Neural cell (in vitro differentiated cells): Measurements from ENCODE around the gene CHST11. TPM values are rescaled to one million over a fixed set of nuclear protein-coding genes. Genes with fewer than 3 reads are reported as not detected.
A peak's percentile ranks its signal among the peaks of the same experiment; 100 is the strongest.

Experiments used
- H2AFZ ChIP-seq: fragments of 200-600, 300-800 bp; sonication (generic), shearing (Covaris generic); 2 replicates; pipeline ENCODE4 v1.6.0; 2014; ENCODE audit warnings: low read depth, mild to moderate bottlenecking, antibody characterized with exemption, low read length, moderate library complexity
- H3F3A ChIP-seq: fragments of 200-600 bp; shearing (Covaris generic); 2 replicates; pipeline ENCODE4 v1.6.1; 2016; ENCODE audit warnings: mild to moderate bottlenecking, moderate library complexity, mixed read lengths, antibody characterized with exemption, low read length; ENCODE audit not compliant: insufficient read depth, poor library complexity, severe bottlenecking
- H3K27ac ChIP-seq: fragments of 200-600, 300-800 bp; sonication (generic), shearing (Covaris generic); 2 replicates; pipeline ENCODE4 v1.5.1; 2014; ENCODE audit warnings: mild to moderate bottlenecking, low read length, moderate library complexity
- H3K27me3 ChIP-seq: fragments of 300-800, 200-600 bp; sonication (generic), shearing (Covaris generic); 2 replicates; pipeline ENCODE4 v1.6.0; 2014; ENCODE audit warnings: mild to moderate bottlenecking, low read depth, low read length, moderate library complexity; ENCODE audit not compliant: insufficient read depth
- H3K36me3 ChIP-seq: fragments of 300-800, 200-600 bp; sonication (generic), shearing (Covaris generic); 2 replicates; pipeline ENCODE4 v1.5.1; 2014; ENCODE audit warnings: mild to moderate bottlenecking, antibody characterized with exemption, low read length, moderate library complexity; ENCODE audit not compliant: insufficient read depth
- H3K4me2 ChIP-seq: fragments of 300-800, 200-600 bp; sonication (generic), shearing (Covaris generic); 2 replicates; pipeline ENCODE4 v1.6.0; 2014; ENCODE audit warnings: mild to moderate bottlenecking, low read length
- H3K4me3 ChIP-seq: fragments of 300-800, 200-600 bp; sonication (generic), shearing (Covaris generic); 2 replicates; pipeline ENCODE4 v1.5.1; 2014; ENCODE audit warnings: mild to moderate bottlenecking, low read length, moderate library complexity
- H3K79me2 ChIP-seq: fragments of 200-600 bp; shearing (Covaris generic); replicated peaks from 2 replicates; pipeline ENCODE4 v1.6.0; 2014; ENCODE audit warnings: mild to moderate bottlenecking, low read length, moderate library complexity; ENCODE audit not compliant: insufficient read depth
- H3K9ac ChIP-seq: fragments of 300-800, 200-600 bp; sonication (generic), shearing (Covaris generic); 2 replicates; pipeline ENCODE4 v1.6.1; 2016; ENCODE audit warnings: mild to moderate bottlenecking, low read length, mixed read lengths
- H3K9me2 ChIP-seq: fragments of 200-600 bp; shearing (Covaris generic); 2 replicates; pipeline ENCODE4 v1.6.1; 2016; ENCODE audit warnings: mild to moderate bottlenecking, low read length, mixed read lengths; ENCODE audit not compliant: insufficient read depth
- H3K9me3 ChIP-seq: fragments of 200-600, 300-800 bp; sonication (generic), shearing (Covaris generic); 2 replicates; pipeline ENCODE4 v1.6.1; 2016; ENCODE audit warnings: mild to moderate bottlenecking, mixed run types, low read length, moderate library complexity, mixed read lengths
- H4K20me1 ChIP-seq: fragments of 200-600 bp; shearing (Covaris generic); 2 replicates; pipeline ENCODE4 v1.6.1; 2016; ENCODE audit warnings: mild to moderate bottlenecking, mixed run types; ENCODE audit not compliant: insufficient read depth
- CTCF ChIP-seq: fragments of 450-650 bp; IDR thresholded peaks from 2 replicates; pipeline ENCODE4 v1.5.1; 2014; ENCODE audit warnings: antibody characterized with exemption, mild to moderate bottlenecking, moderate library complexity; ENCODE audit not compliant: poor library complexity, severe bottlenecking
- EP300 ChIP-seq: fragments of 450-650 bp; conservative IDR thresholded peaks from 2 replicates; pipeline ENCODE4 v1.6.1; 2014; ENCODE audit warnings: antibody characterized with exemption, mild to moderate bottlenecking, moderate library complexity; ENCODE audit not compliant: poor library complexity, severe bottlenecking
- EZH2 ChIP-seq: fragments of 200-600, 300-800 bp; shearing (Covaris generic), sonication (generic); IDR thresholded peaks from 2 replicates; pipeline ENCODE4 v1.6.1; 2014; ENCODE audit warnings: antibody characterized with exemption, low read length, borderline replicate concordance, mild to moderate bottlenecking; ENCODE audit not compliant: insufficient read depth, poor library complexity, severe bottlenecking
- MXI1 ChIP-seq: fragments of 450-650 bp; conservative IDR thresholded peaks from 2 replicates; pipeline ENCODE4 v1.6.1; 2014; ENCODE audit warnings: antibody characterized with exemption, mild to moderate bottlenecking; ENCODE audit not compliant: poor library complexity, severe bottlenecking
- POLR2AphosphoS5 ChIP-seq: IDR thresholded peaks from 2 replicates; pipeline ENCODE4 v1.6.1; 2012
- RAD21 ChIP-seq: fragments of 450-650 bp; conservative IDR thresholded peaks from 2 replicates; pipeline ENCODE4 v1.6.1; 2014; ENCODE audit warnings: antibody characterized with exemption, mild to moderate bottlenecking, moderate library complexity
- REST ChIP-seq: IDR thresholded peaks from 2 replicates; pipeline ENCODE4 v1.6.1; 2012; ENCODE audit warnings: borderline replicate concordance
- SMC3 ChIP-seq: fragments of 450-650 bp; conservative IDR thresholded peaks from 2 replicates; pipeline ENCODE4 v1.6.1; 2014; ENCODE audit warnings: antibody characterized with exemption, mild to moderate bottlenecking, moderate library complexity; ENCODE audit not compliant: poor library complexity
- TAF1 ChIP-seq: IDR thresholded peaks from 2 replicates; pipeline ENCODE4 v1.6.1; 2012; ENCODE audit warnings: low read depth
- polyA plus RNA-seq: library from polyadenylated mRNA; depleted of rRNA; stranded (reverse); fragments of >200 nt; gene quantifications from 2 replicates; pipeline ENCODE4 v1.2.3, GENCODE V29; 2014

The CHST11 gene
- polyA plus RNA-seq, 1 donor from 2014 or later = 15.0 TPM

- no peaks in the 10 kb centered on the region for H3K36me3 ChIP-seq
- H3F3A ChIP-seq = no peaks in the 10 kb centered on the region
- H3K79me2 ChIP-seq = no peaks in the 10 kb centered on the region
- no peaks in the 10 kb centered on the region for H3K9me2 ChIP-seq
- H2AFZ ChIP-seq = no peak overlapping the region
- H4K20me1 ChIP-seq = no peaks in the 10 kb centered on the region
- H3K27me3 ChIP-seq = no peaks in the 10 kb centered on the region
- H3K4me3 ChIP-seq = peak overlapping the region; percentile 25
- H3K27ac ChIP-seq = peak overlapping the region; percentile 18
- TF ChIP-seq TAF1 (no peak), REST (peak; percentile 77), EZH2 (no peak), CTCF (no peak), EP300 (no peak), POLR2AphosphoS5 (no peak), SMC3 (peak; percentile 11), MXI1 (no peak), RAD21 (peak; percentile 19)
- H3K9me3 ChIP-seq = no peaks in the 10 kb centered on the region
- H3K4me2 ChIP-seq = no peak overlapping the region
- H3K9ac ChIP-seq = peak overlapping the region; percentile 40
Measured at GRCh38 chr12:104669089-104669721, 212.5 kb downstream of the CHST11 start.

- Histone ChIP-seq H3K27ac (no peak overlapping the region), H3K9me3 (no peaks in the 10 kb centered on the region), H3K36me3 (no peaks in the 10 kb centered on the region), H4K20me1 (no peaks in the 10 kb centered on the region), H3K9me2 (no peaks in the 10 kb centered on the region), H2AFZ (no peak overlapping the region), H3K4me3 (no peak overlapping the region), H3K27me3 (no peaks in the 10 kb centered on the region), H3K4me2 (no peak overlapping the region), H3K9ac (no peak overlapping the region), H3K79me2 (no peaks in the 10 kb centered on the region), H3F3A (no peaks in the 10 kb centered on the region)
- no peak for TF ChIP-seq CTCF
- TF ChIP-seq EZH2 = no peak
- TF ChIP-seq RAD21 = no peak
- TF ChIP-seq SMC3 = no peak
- no peak for TF ChIP-seq TAF1
- TF ChIP-seq REST = no peak
- no peak for TF ChIP-seq EP300
- no peak for TF ChIP-seq POLR2AphosphoS5
- no peak for TF ChIP-seq MXI1
Measured at GRCh38 chr12:104669851-104670337, 213.1 kb downstream of the CHST11 start.
